GM06990 (cell line): Measurements from ENCODE around the gene LY6G6D.

Experiments
- DNase-seq: peaks from one replicate; pipeline ENCODE4 v3.0.0-alpha.2; 2011; ENCODE audit not compliant: insufficient read length; ENCODE audit errors: extremely low read depth
- H3K27me3 ChIP-seq: replicated peaks from 2 replicates; pipeline ENCODE4 v1.6.0; 2011; ENCODE audit warnings: low read length; ENCODE audit not compliant: control insufficient read depth, insufficient read depth
- H3K36me3 ChIP-seq: 2 replicates; pipeline ENCODE4 v1.5.1; 2011; ENCODE audit warnings: low read length; ENCODE audit not compliant: control insufficient read depth, insufficient read depth
- H3K4me3 ChIP-seq: replicated peaks from 2 replicates; pipeline ENCODE4 v1.5.1; 2011; ENCODE audit warnings: low read depth, mild to moderate bottlenecking, control low read depth, low read length
- CTCF ChIP-seq: IDR thresholded peaks from 2 replicates; pipeline ENCODE4 v1.5.1; 2011; ENCODE audit warnings: low read length, control low read depth, mild to moderate bottlenecking, inconsistent platforms; ENCODE audit not compliant: insufficient read depth, poor library complexity, severe bottlenecking

Gene LY6G6D

GRCh38 chr6:31718265-31718664, 3.1 kb downstream of the LY6G6D start:
- H3K36me3 ChIP-seq, result no peaks in the 10 kb centered on the region
- H3K4me3 ChIP-seq, result no peak overlapping the region
- no peaks in the 10 kb centered on the region; the same call in 1 of the 2 replicates for H3K27me3 ChIP-seq
- TF ChIP-seq CTCF, result no peak
- no peak for DNase-seq

DNA sequence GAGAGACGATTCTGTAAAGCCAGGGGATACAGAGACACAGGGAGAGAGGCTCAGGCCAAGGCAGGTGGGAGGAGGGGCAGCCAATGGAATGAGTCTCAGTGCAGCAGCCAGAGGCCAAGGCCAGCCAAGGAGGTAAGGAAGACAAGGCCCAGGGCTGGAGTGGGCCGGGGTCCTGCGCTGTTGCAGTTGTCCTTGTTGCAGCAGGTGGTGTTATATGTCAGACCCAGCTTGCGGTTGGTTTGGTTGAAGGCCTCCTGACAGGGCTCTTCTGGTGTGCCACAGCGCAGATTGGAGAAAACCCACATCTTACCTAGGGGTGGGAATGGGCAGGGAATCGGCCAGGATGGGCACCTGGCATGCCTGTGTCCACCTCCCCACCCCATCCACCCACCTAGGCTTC, 3.9 kb downstream of the LY6G6D start:
- no peak overlapping the region for H3K4me3 ChIP-seq
- TF ChIP-seq CTCF, result no peak
- no peak for DNase-seq
- H3K36me3 ChIP-seq, result no peaks in the 10 kb centered on the region
- H3K27me3 ChIP-seq, result no peaks in the 10 kb centered on the region; the same call in 1 of the 2 replicates

GRCh38 chr6:31720196-31720770, 5.1 kb downstream of the LY6G6D start:
- H3K27me3 ChIP-seq, result no peaks in the 10 kb centered on the region; the same call in 1 of the 2 replicates
- DNase-seq, result no peak
- H3K36me3 ChIP-seq, result no peaks in the 10 kb centered on the region
- TF ChIP-seq CTCF, result no peak
- H3K4me3 ChIP-seq, result no peak overlapping the region

DNA sequence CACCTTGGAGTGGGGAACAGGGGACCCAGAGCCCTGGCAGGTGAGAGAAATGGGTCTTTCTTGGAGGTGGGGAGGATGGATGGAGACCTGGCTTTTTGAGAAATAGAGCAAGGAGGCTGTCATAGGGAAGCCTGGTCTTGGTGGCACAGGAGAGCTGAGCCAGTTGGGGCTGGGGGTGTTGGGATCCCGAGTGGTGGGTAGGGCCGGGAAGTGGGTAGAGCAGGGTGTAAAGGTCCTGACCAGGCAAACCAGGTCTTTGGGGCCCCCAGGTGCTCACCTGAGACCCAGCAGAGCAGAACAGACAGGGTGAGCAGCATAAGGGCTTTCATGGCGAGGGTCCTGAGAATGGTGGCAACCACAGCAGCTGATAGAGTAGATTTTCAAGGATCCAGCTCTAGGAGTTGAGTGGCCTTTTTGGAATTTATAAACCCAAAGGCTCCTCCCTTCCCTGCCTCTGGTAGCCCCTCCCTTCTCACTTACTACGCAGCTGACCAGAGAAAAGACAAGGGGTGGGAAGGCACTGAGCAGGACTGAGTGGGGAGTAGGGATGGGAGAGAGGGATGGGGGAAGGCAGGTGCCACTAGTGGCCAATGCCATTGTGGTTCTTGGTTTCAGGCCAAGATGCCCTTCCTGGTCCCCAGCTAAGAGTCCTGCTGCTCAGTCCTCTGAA, 6.3 kb downstream of the LY6G6D start, which contains the start of gene LY6G6C:
Gene LY6G6C (minus strand): TSS at position 396 of the 670 bp plus-strand sequence. CDS start 67 bp downstream, at position 329.
- TF ChIP-seq CTCF, result no peak
- Histone ChIP-seq H3K36me3 (no peaks in the 10 kb centered on the region), H3K27me3 (no peaks in the 10 kb centered on the region; the same call in 1 of the 2 replicates), H3K4me3 (no peak within 1 kb of the TSS)
- DNase-seq, result no peak

- DNase-seq, result no peak
- TF ChIP-seq CTCF, result no peak
- no peak overlapping the region for H3K4me3 ChIP-seq
- H3K27me3 ChIP-seq, result no peaks in the 10 kb centered on the region; the same call in 1 of the 2 replicates
- no peaks in the 10 kb centered on the region for H3K36me3 ChIP-seq
Observed at GRCh38 chr6:31722173-31722572, 7.0 kb downstream of the LY6G6D start.
